OCI-LY3 (cell line): Measurements from ENCODE around the gene GNAQ.

Experiments used
- CTCF ChIP-seq: fragments of 200-600, 300-600 bp; sonication (generic); IDR thresholded peaks from 2 replicates; pipeline ENCODE4 v1.5.1; 2014; ENCODE audit warnings: antibody characterized with exemption, low read length, low read depth
- EZH2phosphoT487 ChIP-seq: fragments of 200-600 bp; shearing (Covaris generic); IDR thresholded peaks from 2 replicates; pipeline ENCODE4 v1.6.1; 2018; ENCODE audit warnings: antibody characterized with exemption, mixed run types, low read depth

GRCh38 chr9:78041971-78042370 is 10.4 kb upstream of the GNAQ start:
- no peak for TF ChIP-seq EZH2phosphoT487
- TF ChIP-seq CTCF: no peak
